K562 (cell line): ENCODE data around the gene TMEM108. TPM values are rescaled to one million over a fixed set of nuclear protein-coding genes. Genes with fewer than 3 reads are reported as not detected.

Source experiments
- ATAC-seq: fragments of 200-7000 bp; cut with Tn5 transposase; 3 replicates; pipeline ENCODE4 v1.9.1; 2020; ENCODE audit warnings: moderate library complexity
- BruUV-seq: library from RNA; stranded (reverse); fragments of 400-500 nt; replicated peaks from 2 replicates; lab custom pipeline; 2021; lab: Mats Ljungman, UMichigan
- CTCF ChIA-PET: fragments of 300-600 bp; formaldehyde crosslinking; extraction: SDS; loops from one replicate; lab custom pipeline; 2021; ENCODE audit warnings: low intra/inter-chr PET ratio; lab: Yijun Ruan, JAX
- POLR2A ChIA-PET: fragments of 300-600, 350-650 bp; sonication (Branson Sonifier 250); formaldehyde crosslinking; extraction: SDS; loops from one replicate; lab custom pipeline; 2021; ENCODE audit warnings: antibody characterized with exemption, inconsistent platforms; lab: Yijun Ruan, JAX
- DNase-seq, 4 experiments: peaks; one replicate each; pipeline versions ENCODE4 v3.0.0 to v3.0.0-alpha.2; 2011 to 2018; ENCODE audit warnings: low spot score in 3 of 4, mixed read lengths in 3 of 4; ENCODE audit errors: extremely low read depth in 1 of 4
- FAIRE-seq: peaks from 2 replicates; lab custom pipeline; 2011; peaks lifted over from hg19 to GRCh38; lab: Jason Lieb, UNC
- H2AFZ ChIP-seq: 2 replicates; pipeline ENCODE4 v1.6.0; 2011; ENCODE audit warnings: low read depth, low read length, control low read depth, inconsistent platforms
- H3K27ac ChIP-seq: fragments of 200-600 bp; 3 replicates; pipeline ENCODE4 v1.8.0; 2011; ENCODE audit warnings: low read depth, mild to moderate bottlenecking, control low read depth, inconsistent platforms, low read length, moderate library complexity, mixed read lengths; ENCODE audit errors: extremely low read depth
- H3K27me3 ChIP-seq, 2 experiments: fragments of 300-600 bp in 1 of 2; 2 replicates in 1 of 2; 3 replicates in 1 of 2; pipeline versions ENCODE4 v1.6.0 to v1.8.0; 2011; ENCODE audit warnings: inconsistent platforms in 2 of 2, low read length in 2 of 2, mild to moderate bottlenecking in 1 of 2, mixed read lengths in 1 of 2, moderate library complexity in 1 of 2; ENCODE audit not compliant: control insufficient read depth in 2 of 2, insufficient read depth in 2 of 2
- H3K36me3 ChIP-seq: fragments of 300-600 bp; 3 replicates; pipeline ENCODE4 v1.8.0; 2011; ENCODE audit warnings: mild to moderate bottlenecking, low read length, inconsistent platforms; ENCODE audit not compliant: control insufficient read depth, insufficient read depth
- H3K4me1 ChIP-seq, 2 experiments: fragments of 200-600 bp in 1 of 2; replicated peaks in 1 of 2; 2 replicates in 1 of 2; 3 replicates in 1 of 2; pipeline versions ENCODE4 v1.5.1 to v1.8.0; 2011; ENCODE audit warnings: inconsistent platforms in 2 of 2, low read length in 2 of 2, mild to moderate bottlenecking in 1 of 2, mixed read lengths in 1 of 2, moderate library complexity in 1 of 2; ENCODE audit not compliant: control insufficient read depth in 2 of 2, insufficient read depth in 2 of 2
- H3K4me2 ChIP-seq: 2 replicates; pipeline ENCODE4 v1.6.1; 2011; ENCODE audit warnings: low read length, control low read depth, inconsistent platforms, mixed read lengths; ENCODE audit not compliant: insufficient read depth
- H3K4me3 ChIP-seq: fragments of 200-600 bp; sonication (generic), shearing (Covaris generic); 2 replicates; pipeline ENCODE4 v1.5.1; 2016; ENCODE audit warnings: control low read depth, inconsistent platforms
- H3K79me2 ChIP-seq: fragments of 200-600 bp; 3 replicates; pipeline ENCODE4 v1.8.0; 2011; ENCODE audit warnings: low read length, inconsistent platforms; ENCODE audit not compliant: control insufficient read depth, insufficient read depth
- H3K9ac ChIP-seq, 2 experiments: 2 replicates each; pipeline versions ENCODE4 v1.6.0 to v1.6.1; 2011; ENCODE audit warnings: low read depth in 2 of 2, low read length in 2 of 2, control low read depth in 1 of 2, inconsistent platforms in 1 of 2, mild to moderate bottlenecking in 1 of 2, mixed read lengths in 1 of 2; ENCODE audit not compliant: insufficient read depth in 1 of 2
- H3K9me1 ChIP-seq: one replicate; pipeline ENCODE4 v1.6.0; 2011; ENCODE audit warnings: inconsistent platforms, mild to moderate bottlenecking, low read length, moderate library complexity; ENCODE audit not compliant: control insufficient read depth, insufficient read depth
- H3K9me3 ChIP-seq: replicated peaks from 2 replicates; pipeline ENCODE4 v1.5.1; 2011; ENCODE audit warnings: low read depth, low read length, inconsistent platforms; ENCODE audit not compliant: control insufficient read depth, insufficient read depth
- H4K20me1 ChIP-seq: replicated peaks from 2 replicates; pipeline ENCODE4 v1.6.1; 2011; ENCODE audit warnings: low read length, inconsistent platforms, mixed read lengths; ENCODE audit not compliant: control insufficient read depth, insufficient read depth
- HLTF ChIP-seq: fragments of 450-650 bp; IDR thresholded peaks from 2 replicates; pipeline ENCODE4 v1.6.1; 2016
- MBD2 ChIP-seq: sonication (generic); IDR thresholded peaks from 2 replicates; pipeline ENCODE4 v1.6.1; 2016; ENCODE audit warnings: low read depth, borderline replicate concordance
- NR3C1 ChIP-seq: sonication (generic); formaldehyde crosslinking; IDR thresholded peaks from 2 replicates; pipeline ENCODE4 v1.8.1; 2022; ENCODE audit warnings: missing genetic modification reagents
- RFX1 ChIP-seq: fragments of 450-650 bp; IDR thresholded peaks from 2 replicates; pipeline ENCODE4 v1.6.1; 2016; ENCODE audit warnings: mild to moderate bottlenecking, moderate library complexity
- TEAD4 ChIP-seq, 2 experiments: sonication (generic) in 1 of 2; formaldehyde crosslinking in 1 of 2; IDR thresholded peaks; 2 replicates each; pipeline versions ENCODE4 v1.6.1 to v1.8.0; 2012 to 2022; ENCODE audit warnings: borderline replicate concordance in 1 of 2, inconsistent platforms in 1 of 2, low read length in 1 of 2, mild to moderate bottlenecking in 1 of 2, missing genetic modification reagents in 1 of 2
- U2AF1 ChIP-seq: fragments of 200-400 bp; formaldehyde crosslinking; optimal IDR thresholded peaks from 2 replicates; pipeline ENCODE3; 2017; ENCODE audit warnings: mild to moderate bottlenecking, low read depth, low read length, moderate library complexity
- XRCC4 ChIP-seq: IDR thresholded peaks from one replicate; pipeline ENCODE4 v1.6.1; 2011; ENCODE audit not compliant: insufficient read depth, insufficient read length; ENCODE audit errors: extremely low read depth
- ZNF212 ChIP-seq: fragments of 450-650 bp; formaldehyde crosslinking; IDR thresholded peaks from 2 replicates; pipeline ENCODE4 v1.4.0; 2020; ENCODE audit warnings: mild to moderate bottlenecking
- ZNF785 ChIP-seq: fragments of 250-450 bp; sonication (Bioruptor Pico); IDR thresholded peaks from 2 replicates; pipeline ENCODE4 v1.4.0; 2020; ENCODE audit warnings: mild to moderate bottlenecking
- WGBS: fragments of 100-300 bp; shearing (Covaris generic); methylation state at CpG from one replicate; pipeline ENCODE4 v1.1.6; 2016; ENCODE audit warnings: low coverage, mixed read lengths; ENCODE audit not compliant: insufficient coverage; ENCODE audit errors: missing lambda C conversion rate; 5-methylcytosine and 5-hydroxymethylcytosine counted together
- in situ Hi-C: fragments of 300-500 bp; cut with MboI; formaldehyde crosslinking; loops from 4 replicates; pipeline ENCODE4 v1.15.0; 2018; ENCODE audit warnings: inconsistent platforms, mixed read lengths
- intact Hi-C: fragments of 100-400 bp; cut with micrococcal nuclease; formaldehyde crosslinking; loops from 2 replicates; pipeline ENCODE4 v1.14.2; 2022
- polyA plus RNA-seq, 8 experiments: library from polyadenylated mRNA; depleted of rRNA in 4 of 8; stranded (reverse) in 5 of 8; unstranded in 3 of 8; fragments of >200 nt; fragmentation: Nextera tagmentation in 2 of 8; fragmentation: Illumina TruSeq in 1 of 8; extraction: Ambion mirVana in 2 of 8; extraction: Trizol in 1 of 8; gene quantifications; 2 replicates each; pipeline versions ENCODE4 v1.2.1 to v1.2.3, GENCODE V29; 2011 to 2014; ENCODE audit warnings: inconsistent platforms in 1 of 8, missing spikeins in 1 of 8
- total RNA-seq, 7 experiments: library from RNA; depleted of rRNA in 6 of 7; stranded (reverse); fragments of >200 nt in 6 of 7; fragmentation: Illumina TruSeq in 2 of 7; extraction: Trizol in 2 of 7; gene quantifications; 2 replicates each; pipeline versions ENCODE4 v1.2.1 to v1.2.3, GENCODE V29; 2011 to 2021; ENCODE audit warnings: low replicate concordance in 1 of 7

TMEM108 gene
- total and polyA plus RNA-seq, 9 of the 15 experiments (the other 6 are each of a cell fraction or from before 2014, with no cell fraction given): 0.65 to 11.1 (median 3.4) TPM

DNA sequence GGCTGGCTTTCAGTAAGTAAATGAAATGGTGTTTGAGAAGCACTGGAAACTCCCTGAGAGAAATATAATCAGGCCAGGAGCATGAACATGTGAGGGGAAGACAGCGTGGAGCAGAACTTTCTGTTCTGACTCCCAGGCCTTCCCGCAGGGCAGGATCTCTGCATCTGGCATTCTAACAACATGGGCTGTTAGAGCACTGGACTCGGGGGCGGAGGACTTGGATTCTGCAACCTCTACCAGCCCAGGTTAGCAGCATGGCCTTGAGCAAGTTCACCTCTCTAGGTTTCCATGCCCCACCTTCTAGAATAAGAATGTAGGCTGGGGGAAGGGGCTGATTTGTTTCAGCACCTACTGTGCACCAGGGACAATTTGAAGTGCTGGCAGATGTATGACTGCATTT lies 349.1 kb downstream of the TMEM108 start:
- no peaks in the 10 kb centered on the region; a peak in 1 of 5 replicates for H3K4me1 ChIP-seq
- 51% methylated on average over 4 of the region's 4 CpGs for WGBS
- no peak overlapping the region for H3K4me2 ChIP-seq
- H2AFZ ChIP-seq: no peak overlapping the region
- ChIA-PET CTCF (no interaction called here), POLR2A (no interaction called here)
- no peak for DNase-seq
- no peaks in the 10 kb centered on the region for H3K27me3 ChIP-seq
- in situ Hi-C loops: loop anchor here (10.0 to 25.0 kb wide), 2 partner anchors 350 to 653 kb away; partner anchors contain the start of gene TMEM108
- TF ChIP-seq ZNF212 (CRISPR knock-in tag) (no peak), HLTF (no peak), TEAD4 (IDR thresholded peaks at IDR 0.05; ENCODE audit: low read length) (no peak), TEAD4 (CRISPR knock-in tag; IDR thresholded peaks at IDR 0.05; ENCODE audit: borderline replicate concordance) (no peak), U2AF1 (no peak), NR3C1 (no peak), RFX1 (no peak), ZNF785 (CRISPR knock-in tag) (no peak), XRCC4 (no peak), MBD2 (no peak)
- intact Hi-C loops: no loop called here
- no peak overlapping the region for H3K27ac ChIP-seq
- no peak for ATAC-seq
- H3K4me3 ChIP-seq: no peak overlapping the region
- no peaks in the 10 kb centered on the region for H3K9me1 ChIP-seq
- no peak for FAIRE-seq
- no peaks in the 10 kb centered on the region for H3K9me3 ChIP-seq
- H3K9ac ChIP-seq: no peak overlapping the region
- no peaks in the 10 kb centered on the region for H3K36me3 ChIP-seq
- H3K79me2 ChIP-seq: no peaks in the 10 kb centered on the region
- no TSS peak for BruUV-seq
- H4K20me1 ChIP-seq: no peaks in the 10 kb centered on the region; the same call in 1 of the 2 replicates
